Muscle layer of duodenum (tissue), 2 donors: ENCODE results near the gene CLEC4D.
"Not testable (repeated sequence)": the region's sequence is repeated elsewhere in the genome, so short reads cannot be mapped to it uniquely, and the experiment has no call there.

ENCODE experiments used
- H3K27ac ChIP-seq: one replicate; pipeline ENCODE4 v1.7.0; 2013; ENCODE audit warnings: mild to moderate bottlenecking, low read length
- H3K27me3 ChIP-seq: one replicate; pipeline ENCODE4 v1.7.0; 2013; ENCODE audit warnings: low read depth, mild to moderate bottlenecking, control low read depth, low read length
- H3K36me3 ChIP-seq, 2 donors: one replicate each; pipeline ENCODE4 v1.7.0; 2013; ENCODE audit warnings: low read length in 2 of 2, control low read depth in 1 of 2, mild to moderate bottlenecking in 1 of 2; ENCODE audit not compliant: insufficient read depth in 2 of 2, control insufficient read depth in 1 of 2
- H3K4me1 ChIP-seq, 2 donors: one replicate each; pipeline ENCODE4 v1.7.0; 2013; ENCODE audit warnings: low read length in 2 of 2, mild to moderate bottlenecking in 2 of 2, control low read depth in 1 of 2, moderate library complexity in 1 of 2; ENCODE audit not compliant: insufficient read depth in 2 of 2, control insufficient read depth in 1 of 2
- H3K4me3 ChIP-seq, 2 donors: one replicate each; pipeline ENCODE4 v1.7.0; 2013; ENCODE audit warnings: low read length in 2 of 2, low read depth in 1 of 2, mild to moderate bottlenecking in 1 of 2
- H3K9me3 ChIP-seq, 2 donors: one replicate each; pipeline ENCODE4 v1.7.0; 2013; ENCODE audit warnings: low read length in 2 of 2, control low read depth in 1 of 2, mild to moderate bottlenecking in 1 of 2; ENCODE audit not compliant: control insufficient read depth in 1 of 2
- donor health status: healthy.

The CLEC4D gene

GRCh38 chr12:8513256-8513655 lies at the start of gene CLEC4D:
CLEC4D (plus strand) TSS chr12:8513503; CDS start chr12:8513733, 230 bp downstream.
- no peak within 1 kb of the TSS for H3K27ac ChIP-seq
- no peaks in the 10 kb centered on the region for H3K36me3 ChIP-seq
- no peaks in the 10 kb centered on the region for H3K4me1 ChIP-seq
- no peaks in the 10 kb centered on the region for H3K9me3 ChIP-seq
- no peaks in the 10 kb centered on the region for H3K27me3 ChIP-seq
- no peak within 1 kb of the TSS for H3K4me3 ChIP-seq

- Histone ChIP-seq H3K27ac (no peak overlapping the region), H3K4me3 (no peak overlapping the region), H3K27me3 (no peaks in the 10 kb centered on the region), H3K9me3 (peaks cover 0 to 11% of the 10 kb centered on the region in 2 donors), H3K4me1 (no peaks in the 10 kb centered on the region), H3K36me3 (no peaks in the 10 kb centered on the region)
Measured at GRCh38 chr12:8465301-8465996, 47.9 kb upstream of the CLEC4D start.

- Histone ChIP-seq H3K27me3 (no peaks in the 10 kb centered on the region), H3K4me3 (no peak overlapping the region), H3K9me3 (peaks cover 0 to 11% of the 10 kb centered on the region in 2 donors), H3K36me3 (no peaks in the 10 kb centered on the region), H3K4me1 (no peaks in the 10 kb centered on the region), H3K27ac (no peak overlapping the region)
Measured at GRCh38 chr12:8466241-8466640, 47.1 kb upstream of the CLEC4D start.

- H3K4me3 ChIP-seq = no peak overlapping the region
- H3K27ac ChIP-seq = no peak overlapping the region
- peaks cover 0 to 11% of the 10 kb centered on the region in 2 donors for H3K9me3 ChIP-seq
Measured at GRCh38 chr12:8471090-8471489, 42.2 kb upstream of the CLEC4D start.

GRCh38 chr12:8475508-8476203 lies 37.6 kb upstream of the CLEC4D start:
- no peak overlapping the region for H3K4me3 ChIP-seq
- no peaks in the 10 kb centered on the region for H3K4me1 ChIP-seq
- no peaks in the 10 kb centered on the region for H3K36me3 ChIP-seq
- H3K9me3 ChIP-seq = no peaks in the 10 kb centered on the region
- no peaks in the 10 kb centered on the region for H3K27me3 ChIP-seq
- no peak overlapping the region for H3K27ac ChIP-seq

More at GRCh38 chr12:8471090-8471489, 42.2 kb upstream of the CLEC4D start:
- no peaks in the 10 kb centered on the region for H3K27me3 ChIP-seq
- no peaks in the 10 kb centered on the region for H3K4me1 ChIP-seq
- no peaks in the 10 kb centered on the region for H3K36me3 ChIP-seq

- no peaks in the 10 kb centered on the region for H3K4me1 ChIP-seq
- no peaks in the 10 kb centered on the region for H3K27me3 ChIP-seq
- H3K36me3 ChIP-seq = no peaks in the 10 kb centered on the region
- H3K4me3 ChIP-seq = no peak overlapping the region
- H3K9me3 ChIP-seq = no peaks in the 10 kb centered on the region
- H3K27ac ChIP-seq = no peak overlapping the region
Measured at GRCh38 chr12:8482571-8483061, 30.7 kb upstream of the CLEC4D start.

GRCh38 chr12:8483079-8483478 lies 30.2 kb upstream of the CLEC4D start:
- Histone ChIP-seq H3K4me1 (no peaks in the 10 kb centered on the region), H3K27ac (no peak overlapping the region), H3K36me3 (no peaks in the 10 kb centered on the region), H3K9me3 (no peaks in the 10 kb centered on the region), H3K27me3 (no peaks in the 10 kb centered on the region), H3K4me3 (no peak overlapping the region)

- Histone ChIP-seq H3K4me3 (no peak overlapping the region), H3K36me3 (no peaks in the 10 kb centered on the region), H3K27me3 (no peaks in the 10 kb centered on the region), H3K9me3 (no peaks in the 10 kb centered on the region), H3K27ac (no peak overlapping the region), H3K4me1 (no peaks in the 10 kb centered on the region)
Measured at GRCh38 chr12:8491646-8492530, 21.4 kb upstream of the CLEC4D start.

GRCh38 chr12:8493084-8493483 lies 20.2 kb upstream of the CLEC4D start:
- no peak overlapping the region for H3K4me3 ChIP-seq
- H3K27ac ChIP-seq = no peak overlapping the region
- no peaks in the 10 kb centered on the region for H3K36me3 ChIP-seq
- no peaks in the 10 kb centered on the region for H3K9me3 ChIP-seq
- H3K27me3 ChIP-seq = no peaks in the 10 kb centered on the region
- no peaks in the 10 kb centered on the region for H3K4me1 ChIP-seq

GRCh38 chr12:8495671-8496070 lies 17.6 kb upstream of the CLEC4D start:
- not testable (repeated sequence) for H3K27me3 ChIP-seq, H3K4me3 ChIP-seq, H3K36me3 ChIP-seq, H3K9me3 ChIP-seq, H3K27ac ChIP-seq, H3K4me1 ChIP-seq

- H3K36me3 ChIP-seq, H3K27ac ChIP-seq, H3K4me1 ChIP-seq, H3K4me3 ChIP-seq, H3K27me3 ChIP-seq, H3K9me3 ChIP-seq: not testable (repeated sequence)
Measured at GRCh38 chr12:8496074-8496473, 17.2 kb upstream of the CLEC4D start.
